Kidney (tissue), 14 donors: ENCODE measurements around the gene IREB2. TPM values are rescaled to one million over a fixed set of nuclear protein-coding genes. Genes with fewer than 3 reads are reported as not detected.

Experiments used
- DNase-seq, 5 donors: peaks; one replicate each; pipeline ENCODE4 v3.0.0-alpha.2; 2013 to 2020
- FAIRE-seq: peaks from 2 replicates; lab custom pipeline; 2012; peaks lifted over from hg19 to GRCh38; lab: Jason Lieb, UNC
- H3K27ac ChIP-seq, 2 donors: one replicate each; pipeline ENCODE4 v1.7.0; 2013; ENCODE audit warnings: low read depth in 2 of 2, low read length in 2 of 2, inconsistent platforms in 1 of 2
- H3K27me3 ChIP-seq: one replicate; pipeline ENCODE4 v1.7.1; 2013; ENCODE audit warnings: low read length, inconsistent platforms; ENCODE audit not compliant: control insufficient read depth, insufficient read depth
- H3K36me3 ChIP-seq, 3 donors: one replicate each; pipeline versions ENCODE4 v1.7.0 to v1.7.1; 2013; ENCODE audit warnings: low read length in 3 of 3, control low read depth in 1 of 3, inconsistent platforms in 1 of 3; ENCODE audit not compliant: insufficient read depth in 3 of 3, control insufficient read depth in 2 of 3
- H3K4me1 ChIP-seq, 3 donors: one replicate each; pipeline versions ENCODE4 v1.7.0 to v1.7.1; 2013; ENCODE audit warnings: low read length in 3 of 3, inconsistent platforms in 1 of 3, low read depth in 1 of 3; ENCODE audit not compliant: control insufficient read depth in 2 of 3, insufficient read depth in 2 of 3
- H3K4me3 ChIP-seq, 3 donors: one replicate each; pipeline versions ENCODE4 v1.7.0 to v1.8.1; 2013; ENCODE audit warnings: low read length in 3 of 3, control low read depth in 1 of 3, inconsistent platforms in 1 of 3
- H3K9ac ChIP-seq, 3 donors: one replicate each; pipeline versions ENCODE4 v1.7.0 to v1.7.1; 2013; ENCODE audit warnings: low read length in 3 of 3, control low read depth in 1 of 3, inconsistent platforms in 1 of 3
- H3K9me3 ChIP-seq, 3 donors: one replicate each; pipeline versions ENCODE4 v1.7.0 to v1.7.1; 2013; ENCODE audit warnings: low read length in 3 of 3, control low read depth in 1 of 3, inconsistent platforms in 1 of 3; ENCODE audit not compliant: control insufficient read depth in 2 of 3, insufficient read depth in 1 of 3
- CTCF ChIP-seq: IDR thresholded peaks from 3 replicates; pipeline ENCODE4 v1.5.1; 2012; ENCODE audit warnings: mild to moderate bottlenecking, moderate library complexity, borderline replicate concordance; ENCODE audit not compliant: insufficient read depth; ENCODE audit errors: extremely low read depth
- intact Hi-C: fragments of 100-400 bp; cut with DNase I; formaldehyde crosslinking; loops from one replicate; pipeline ENCODE4 v1.11.1; 2022
- polyA plus RNA-seq: library from polyadenylated mRNA; stranded (reverse); fragments of 350-450 nt; fragmentation: Illumina TruSeq; extraction: RNeasy Lipid Tissue Mini Kit (QIAGEN cat#74804); gene quantifications from one replicate; pipeline ENCODE4 v1.2.3, GENCODE V29; 2014; ENCODE audit warnings: low read depth, low replicate concordance; ENCODE audit not compliant: insufficient read depth
- total RNA-seq: library from RNA; stranded (reverse); fragmentation: NEBNext Ultra II Directional; extraction: Animal tissue kit (Norgen Biotek cat#: 25700); gene quantifications from one replicate; pipeline ENCODE4 v1.2.1, GENCODE V29; 2021
- donor health status: control.
- donor health status: control.
- donor health status: control.
- donor health status: control.
- donor health status: control.
- donor health status: DM: yes; HTN: yes; CAD: no.
- donor health status: Normal renal cell carcinoma (clear cell type).

Gene IREB2
- total and polyA plus RNA-seq, 2 donors from 2014 or later, result 8.3 to 48.7 TPM

- intact Hi-C loops, result no loop called here
- Histone ChIP-seq H3K4me3 (no peak overlapping the region), H3K4me1 (peaks cover 0 to 15% (median 14%) of the 10 kb centered on the region in 3 donors), H3K9me3 (no peaks in the 10 kb centered on the region), H3K27me3 (no peaks in the 10 kb centered on the region), H3K9ac (no peak overlapping the region), H3K36me3 (peaks cover 2 to 8% (median 2%) of the 10 kb centered on the region in 3 donors), H3K27ac (no peak overlapping the region)
- no peak for TF ChIP-seq CTCF
- no peak for FAIRE-seq
- DNase-seq, result no peak
Observed at GRCh38 chr15:78448441-78449219, 10.6 kb downstream of the IREB2 start.

- Histone ChIP-seq H3K27me3 (no peaks in the 10 kb centered on the region), H3K4me3 (no peak overlapping the region), H3K27ac (no peak overlapping the region), H3K9ac (no peak overlapping the region), H3K9me3 (no peaks in the 10 kb centered on the region), H3K36me3 (peaks cover 2 to 8% (median 2%) of the 10 kb centered on the region in 3 donors), H3K4me1 (peaks cover 0 to 15% (median 14%) of the 10 kb centered on the region in 3 donors)
- FAIRE-seq (no peak), DNase-seq (no peak)
- intact Hi-C loops, result no loop called here
- no peak for TF ChIP-seq CTCF
Observed at GRCh38 chr15:78449220-78449999, 11.4 kb downstream of the IREB2 start.

- Histone ChIP-seq H3K27me3 (no peaks in the 10 kb centered on the region), H3K9me3 (no peaks in the 10 kb centered on the region), H3K4me1 (peaks cover 0 to 19% (median 15%) of the 10 kb centered on the region in 3 donors), H3K9ac (no peak overlapping the region), H3K4me3 (no peak overlapping the region), H3K27ac (no peak overlapping the region), H3K36me3 (peaks cover 2 to 8% (median 2%) of the 10 kb centered on the region in 3 donors)
- intact Hi-C loops, result no loop called here
- DNase-seq (no peak), FAIRE-seq (no peak)
- no peak for TF ChIP-seq CTCF
Observed at GRCh38 chr15:78450285-78450858, 12.4 kb downstream of the IREB2 start.
